Esophagus squamous epithelium (tissue), 4 donors: ENCODE measurements around the gene COL8A1.

Source experiments
- CTCF ChIP-seq, 6 experiments: fragments of 450-650 bp in 4 of 6; fragments of 200-600 bp in 2 of 6; sonication (generic) in 2 of 6; IDR thresholded peaks; one replicate each; pipeline ENCODE4 v1.5.1; 2016 to 2019; ENCODE audit warnings: antibody characterized with exemption in 6 of 6, mild to moderate bottlenecking in 4 of 6, moderate library complexity in 4 of 6
- POLR2A ChIP-seq, 4 donors: fragments of 450-650 bp; IDR thresholded peaks; one replicate each; pipeline ENCODE4 v1.6.1; 2017; ENCODE audit warnings: antibody characterized with exemption in 4 of 4, mild to moderate bottlenecking in 4 of 4, moderate library complexity in 3 of 4

- no peak for TF ChIP-seq CTCF (IDR thresholded peaks at IDR 0.05)
- TF ChIP-seq POLR2A (IDR thresholded peaks at IDR 0.05), result no peak
Observed at GRCh38 chr3:99758502-99759177, 120.2 kb downstream of the COL8A1 start.
